Fibroblast of lung (primary cell): ENCODE results near the gene OR10H1. TPM values are rescaled to one million over a fixed set of nuclear protein-coding genes. Genes with fewer than 3 reads are reported as not detected.
"Not testable (repeated sequence)": the region's sequence is repeated elsewhere in the genome, so short reads cannot be mapped to it uniquely, and the experiment has no call there.

ENCODE experiments used
- DNase-seq, 2 donors: peaks; one replicate each; pipeline versions ENCODE4 v3.0.0 to v3.0.0-alpha.2; 2010; ENCODE audit warnings: low read depth in 2 of 2
- H2AFZ ChIP-seq: 2 replicates; pipeline ENCODE4 v1.5.1; 2012; ENCODE audit warnings: low read length, control low read depth, inconsistent platforms
- H3K27ac ChIP-seq: 2 replicates; pipeline ENCODE4 v1.5.1; 2011; ENCODE audit warnings: low read length, control low read depth; ENCODE audit not compliant: insufficient read depth
- H3K27me3 ChIP-seq: 2 replicates; pipeline ENCODE4 v1.5.1; 2011; ENCODE audit warnings: mild to moderate bottlenecking, low read length; ENCODE audit not compliant: control insufficient read depth, insufficient read depth
- H3K36me3 ChIP-seq: 2 replicates; pipeline ENCODE4 v1.5.1; 2011; ENCODE audit warnings: low read length; ENCODE audit not compliant: control insufficient read depth, insufficient read depth
- H3K4me1 ChIP-seq: 2 replicates; pipeline ENCODE4 v1.5.1; 2011; ENCODE audit warnings: low read length; ENCODE audit not compliant: control insufficient read depth, insufficient read depth; ENCODE audit errors: extremely low read depth
- H3K4me2 ChIP-seq: 2 replicates; pipeline ENCODE4 v1.5.1; 2011; ENCODE audit warnings: low read length, control low read depth; ENCODE audit not compliant: insufficient read depth; ENCODE audit errors: extremely low read depth
- H3K4me3 ChIP-seq, 4 experiments: fragments of 200-600 bp in 1 of 4; sonication (generic) in 1 of 4; replicated peaks in 1 of 4; 2 replicates each; pipeline ENCODE4 v1.5.1; 2011 to 2016; ENCODE audit warnings: low read length in 4 of 4, low read depth in 3 of 4, mild to moderate bottlenecking in 3 of 4, control low read depth in 2 of 4, inconsistent platforms in 1 of 4, mixed read lengths in 1 of 4; ENCODE audit not compliant: insufficient read depth in 1 of 4; ENCODE audit errors: control extremely low read depth in 1 of 4
- H3K79me2 ChIP-seq: 2 replicates; pipeline ENCODE4 v1.5.1; 2012; ENCODE audit warnings: mild to moderate bottlenecking, low read length, inconsistent platforms; ENCODE audit not compliant: control insufficient read depth, insufficient read depth
- H3K9ac ChIP-seq: 2 replicates; pipeline ENCODE4 v1.5.1; 2011; ENCODE audit warnings: mild to moderate bottlenecking, low read length, control low read depth; ENCODE audit not compliant: insufficient read depth
- H3K9me3 ChIP-seq: 2 replicates; pipeline ENCODE4 v1.5.1; 2012; ENCODE audit warnings: low read depth, low read length; ENCODE audit not compliant: control insufficient read depth, insufficient read depth
- H4K20me1 ChIP-seq: 2 replicates; pipeline ENCODE4 v1.5.1; 2011; ENCODE audit warnings: low read length; ENCODE audit not compliant: control insufficient read depth, insufficient read depth; ENCODE audit errors: extremely low read depth
- EZH2 ChIP-seq: IDR thresholded peaks from 2 replicates; pipeline ENCODE4 v1.5.1; 2012; ENCODE audit warnings: low read length, control low read depth, mild to moderate bottlenecking; ENCODE audit errors: missing control alignments
- polyA plus RNA-seq, 2 donors: library from polyadenylated mRNA; depleted of rRNA in 1 of 2; stranded (reverse) in 1 of 2; unstranded in 1 of 2; fragments of >200 nt; gene quantifications; 2 replicates each; pipeline ENCODE4 v1.2.1, GENCODE V29; 2011 to 2012; ENCODE audit warnings: missing spikeins in 1 of 2
- total RNA-seq: library from RNA; depleted of rRNA; stranded (reverse); fragments of >200 nt; gene quantifications from 2 replicates; pipeline ENCODE4 v1.2.1, GENCODE V29; 2014
- TF ChIP-seq, protein P1 (sequence below), 2 donors: IDR thresholded peaks in 1 of 2; conservative IDR thresholded peaks in 1 of 2; 1 replicate in 1 of 2; 2 replicates in 1 of 2; pipeline ENCODE4 v1.5.1; 2011 to 2012; ENCODE audit warnings: low read length in 2 of 2, control low read depth in 1 of 2, inconsistent platforms in 1 of 2, low read depth in 1 of 2, mild to moderate bottlenecking in 1 of 2

OR10H1 gene
- total and polyA plus RNA-seq, 2 donors (not counting 1 experiment from before 2014, with no cell fraction given) = not detected

DNA sequence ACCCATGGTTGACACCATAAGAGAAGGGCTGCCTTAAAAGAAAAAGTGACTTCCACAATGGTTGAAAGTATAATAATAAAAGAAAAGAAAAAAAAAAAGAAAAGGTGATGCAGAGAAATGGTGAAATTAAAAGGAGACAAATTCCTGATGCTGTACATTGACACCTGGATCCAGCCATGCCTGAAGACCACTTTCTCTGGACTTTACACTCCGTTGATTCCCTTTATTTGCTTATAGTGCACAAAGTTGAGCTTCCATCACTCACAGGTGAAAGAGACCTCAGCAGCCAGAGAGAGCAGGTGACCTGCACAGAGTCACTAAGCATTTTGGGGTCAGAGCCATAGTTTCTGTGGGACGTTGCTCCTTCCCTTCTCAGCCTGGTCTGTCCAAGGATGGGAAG is 40.2 kb downstream of the OR10H1 start:
- no peaks in the 10 kb centered on the region for H3K27me3 ChIP-seq
- H3K36me3 ChIP-seq = no peaks in the 10 kb centered on the region
- no peaks in the 10 kb centered on the region for H3K79me2 ChIP-seq
- no peak for DNase-seq
- no peak overlapping the region for H3K4me3 ChIP-seq
- TF ChIP-seq EZH2 = no peak
- TF ChIP-seq, protein P1, sequence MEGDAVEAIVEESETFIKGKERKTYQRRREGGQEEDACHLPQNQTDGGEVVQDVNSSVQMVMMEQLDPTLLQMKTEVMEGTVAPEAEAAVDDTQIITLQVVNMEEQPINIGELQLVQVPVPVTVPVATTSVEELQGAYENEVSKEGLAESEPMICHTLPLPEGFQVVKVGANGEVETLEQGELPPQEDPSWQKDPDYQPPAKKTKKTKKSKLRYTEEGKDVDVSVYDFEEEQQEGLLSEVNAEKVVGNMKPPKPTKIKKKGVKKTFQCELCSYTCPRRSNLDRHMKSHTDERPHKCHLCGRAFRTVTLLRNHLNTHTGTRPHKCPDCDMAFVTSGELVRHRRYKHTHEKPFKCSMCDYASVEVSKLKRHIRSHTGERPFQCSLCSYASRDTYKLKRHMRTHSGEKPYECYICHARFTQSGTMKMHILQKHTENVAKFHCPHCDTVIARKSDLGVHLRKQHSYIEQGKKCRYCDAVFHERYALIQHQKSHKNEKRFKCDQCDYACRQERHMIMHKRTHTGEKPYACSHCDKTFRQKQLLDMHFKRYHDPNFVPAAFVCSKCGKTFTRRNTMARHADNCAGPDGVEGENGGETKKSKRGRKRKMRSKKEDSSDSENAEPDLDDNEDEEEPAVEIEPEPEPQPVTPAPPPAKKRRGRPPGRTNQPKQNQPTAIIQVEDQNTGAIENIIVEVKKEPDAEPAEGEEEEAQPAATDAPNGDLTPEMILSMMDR (conservative IDR thresholded peaks at IDR 0.05 in 1 of 2, IDR thresholded peaks at IDR 0.05 in 1 of 2; ENCODE audit: low read depth in 1 of 2, low read length in 2 of 2) = no peak
- H3K9ac ChIP-seq = no peak overlapping the region
- no peak overlapping the region for H2AFZ ChIP-seq
- H3K4me2 ChIP-seq = no peak overlapping the region
- H3K4me1 ChIP-seq = no peaks in the 10 kb centered on the region
- H3K9me3 ChIP-seq = no peaks in the 10 kb centered on the region
- H4K20me1 ChIP-seq = no peaks in the 10 kb centered on the region
- H3K27ac ChIP-seq = no peak overlapping the region

DNA sequence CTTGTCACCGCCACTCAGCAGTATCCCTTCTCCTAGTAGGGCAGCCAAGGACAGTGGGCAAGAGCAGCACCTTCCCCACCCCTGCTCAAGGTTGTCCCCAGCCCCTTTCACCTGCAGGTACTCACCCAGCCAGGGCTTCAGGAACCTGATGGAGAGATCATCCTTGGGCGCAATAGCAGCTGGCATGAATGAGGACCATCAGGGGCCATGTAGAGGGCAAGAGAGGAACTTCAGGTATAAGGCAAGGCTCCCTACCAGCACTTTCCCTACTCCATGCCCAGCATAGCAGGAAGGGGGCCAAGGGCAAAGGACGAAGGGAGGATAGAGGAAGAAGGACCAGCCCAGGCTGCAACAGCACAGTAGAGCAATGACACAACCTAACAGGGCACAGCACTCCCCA is 41.3 kb downstream of the OR10H1 start:
- H3K4me2 ChIP-seq, H3K9ac ChIP-seq, H3K27ac ChIP-seq, DNase-seq, H4K20me1 ChIP-seq, H3K4me3 ChIP-seq, H3K9me3 ChIP-seq, H3K36me3 ChIP-seq, H2AFZ ChIP-seq, H3K27me3 ChIP-seq, H3K79me2 ChIP-seq, H3K4me1 ChIP-seq: not testable (repeated sequence)

DNA sequence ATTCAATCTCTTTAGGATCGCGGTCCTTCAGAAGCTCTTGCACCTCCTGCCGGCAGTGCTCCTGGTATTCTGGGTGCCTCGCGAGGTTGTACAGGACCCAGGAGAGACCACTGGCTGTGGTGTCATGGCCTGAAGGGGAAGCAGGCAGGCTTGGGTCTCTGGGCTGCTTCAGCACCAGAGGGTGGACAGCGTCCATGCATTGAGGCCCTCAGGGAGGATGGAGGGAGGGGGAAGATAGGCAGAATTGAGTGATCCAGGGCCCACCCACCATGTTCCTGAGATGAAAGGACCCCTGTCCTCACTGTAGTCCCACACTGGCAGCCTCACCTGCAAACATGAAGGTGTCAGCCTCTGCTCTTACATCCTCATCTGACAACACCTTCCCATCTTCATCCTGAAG is 45.9 kb downstream of the OR10H1 start:
- no peaks in the 10 kb centered on the region for H3K36me3 ChIP-seq
- no peak overlapping the region for H3K27ac ChIP-seq
- no peaks in the 10 kb centered on the region for H3K79me2 ChIP-seq
- no peak overlapping the region for H3K4me3 ChIP-seq
- no peak overlapping the region for H2AFZ ChIP-seq
- no peaks in the 10 kb centered on the region for H3K4me1 ChIP-seq
- no peak overlapping the region for H3K9ac ChIP-seq
- no peak for DNase-seq
- no peak overlapping the region for H3K4me2 ChIP-seq
- H3K9me3 ChIP-seq = no peaks in the 10 kb centered on the region
- no peaks in the 10 kb centered on the region for H4K20me1 ChIP-seq
- no peaks in the 10 kb centered on the region for H3K27me3 ChIP-seq
- TF ChIP-seq EZH2 = no peak

DNA sequence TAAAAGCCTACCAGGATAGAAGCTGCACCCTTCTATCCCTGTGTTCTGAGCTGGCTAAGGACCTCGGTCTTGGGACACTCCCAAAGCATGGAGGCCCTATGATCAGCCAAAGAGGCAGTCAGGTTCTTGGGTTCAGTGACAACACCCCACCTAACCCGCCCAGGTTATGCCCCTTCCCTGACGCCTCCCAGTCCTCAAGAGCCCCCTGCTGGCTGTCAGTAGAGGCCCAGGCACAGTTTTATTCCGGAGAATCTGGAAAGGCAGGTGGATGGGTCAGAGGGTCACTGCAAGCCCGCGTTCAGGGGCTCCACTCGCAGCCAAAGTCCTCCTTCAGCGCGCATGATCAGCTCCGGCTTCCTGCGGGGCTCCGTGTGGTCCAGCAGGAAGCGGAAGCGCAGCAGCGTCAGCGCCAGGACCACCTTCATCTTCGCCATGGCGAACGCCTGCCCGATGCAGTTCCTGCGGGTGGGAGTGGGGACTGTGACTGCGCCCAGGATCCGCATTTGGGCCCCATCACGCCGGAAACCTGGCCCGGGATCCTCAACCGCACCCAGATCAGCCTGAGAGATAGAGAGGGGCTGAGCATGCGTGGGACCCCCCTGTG is 55.4 kb downstream of the OR10H1 start:
- Histone ChIP-seq H3K27ac (no peak overlapping the region), H3K4me3 (no peak overlapping the region), H3K9ac (no peak overlapping the region), H4K20me1 (no peaks in the 10 kb centered on the region), H3K4me1 (no peaks in the 10 kb centered on the region), H3K79me2 (no peaks in the 10 kb centered on the region), H3K27me3 (no peaks in the 10 kb centered on the region), H3K4me2 (no peak overlapping the region), H3K9me3 (no peaks in the 10 kb centered on the region), H2AFZ (no peak overlapping the region), H3K36me3 (no peaks in the 10 kb centered on the region)
- no peak for TF ChIP-seq EZH2
- TF ChIP-seq, protein P1 (conservative IDR thresholded peaks at IDR 0.05 in 1 of 2, IDR thresholded peaks at IDR 0.05 in 1 of 2; ENCODE audit: low read depth in 1 of 2, low read length in 2 of 2) = no peak
- DNase-seq = no peak
